Upper lobe of left lung (tissue), 4 donors: ENCODE data around the gene PAPPA.

Experiments used
- CTCF ChIP-seq, 6 experiments: fragments of 450-650 bp in 4 of 6; fragments of 200-600 bp in 2 of 6; sonication (generic) in 2 of 6; IDR thresholded peaks; one replicate each; pipeline ENCODE4 v1.5.1; 2016 to 2019; ENCODE audit warnings: antibody characterized with exemption in 6 of 6
- POLR2A ChIP-seq, 4 donors: fragments of 450-650 bp; IDR thresholded peaks; one replicate each; pipeline ENCODE4 v1.5.1; 2016 to 2017; ENCODE audit warnings: antibody characterized with exemption in 4 of 4, mild to moderate bottlenecking in 2 of 4
- POLR2AphosphoS5 ChIP-seq, 2 donors: sonication (generic); formaldehyde crosslinking; IDR thresholded peaks; one replicate each; pipeline ENCODE4 v1.5.1; 2017; ENCODE audit warnings: antibody characterized with exemption in 2 of 2

DNA sequence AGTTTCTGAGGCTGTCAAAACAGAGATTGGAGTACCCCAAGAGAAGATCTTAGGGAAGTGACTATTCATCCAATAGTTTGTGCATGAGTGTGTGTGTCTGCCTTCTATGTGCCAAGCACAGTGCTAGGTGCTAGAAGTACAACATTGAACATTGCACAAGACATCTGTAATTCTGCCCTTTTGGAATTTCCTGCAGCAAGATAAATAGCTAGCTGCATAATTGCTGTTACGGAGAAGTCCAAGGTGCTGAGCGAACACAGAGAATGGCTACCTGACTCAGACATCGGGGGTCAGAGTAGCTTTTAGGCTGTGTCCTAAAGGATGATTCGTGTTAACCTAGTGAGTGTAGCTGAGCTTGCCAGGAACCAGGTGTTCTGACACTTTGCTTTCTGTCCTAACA is 44.8 kb downstream of the PAPPA start:
- no peak for TF ChIP-seq POLR2AphosphoS5 (IDR thresholded peaks at IDR 0.05)
- TF ChIP-seq CTCF (IDR thresholded peaks at IDR 0.05) = no peak
- no peak for TF ChIP-seq POLR2A (IDR thresholded peaks at IDR 0.05)
